ENCODE results near the gene CD209. TPM values are rescaled to one million over a fixed set of nuclear protein-coding genes. Genes with fewer than 3 reads are reported as not detected.

The CD209 gene
- polyA plus RNA-seq, 1 donor from 2014 or later, result not detected

- no peak overlapping the region for H3K4me3 ChIP-seq (ENCODE audit: low read length)
- H3F3A ChIP-seq (ENCODE audit: insufficient read depth, low read length, poor library complexity, severe bottlenecking), result no peaks in the 10 kb centered on the region
- no peaks in the 10 kb centered on the region for H3K9me2 ChIP-seq (ENCODE audit: insufficient read depth, low read length)
- no peak overlapping the region for H3K27ac ChIP-seq (ENCODE audit: low read length)
- no peak overlapping the region for H2AFZ ChIP-seq (ENCODE audit: low read depth, low read length)
- TF ChIP-seq EP300 (conservative IDR thresholded peaks at IDR 0.05; ENCODE audit: poor library complexity, severe bottlenecking) (no peak), SMC3 (conservative IDR thresholded peaks at IDR 0.05; ENCODE audit: poor library complexity) (no peak), TAF1 (IDR thresholded peaks at IDR 0.05; ENCODE audit: low read depth) (no peak), MXI1 (conservative IDR thresholded peaks at IDR 0.05; ENCODE audit: poor library complexity, severe bottlenecking) (no peak), RAD21 (conservative IDR thresholded peaks at IDR 0.05) (no peak), EZH2 (IDR thresholded peaks at IDR 0.05; ENCODE audit: borderline replicate concordance, insufficient read depth, low read length, poor library complexity, severe bottlenecking) (no peak), POLR2AphosphoS5 (IDR thresholded peaks at IDR 0.05) (no peak)
- TF ChIP-seq, protein P1, sequence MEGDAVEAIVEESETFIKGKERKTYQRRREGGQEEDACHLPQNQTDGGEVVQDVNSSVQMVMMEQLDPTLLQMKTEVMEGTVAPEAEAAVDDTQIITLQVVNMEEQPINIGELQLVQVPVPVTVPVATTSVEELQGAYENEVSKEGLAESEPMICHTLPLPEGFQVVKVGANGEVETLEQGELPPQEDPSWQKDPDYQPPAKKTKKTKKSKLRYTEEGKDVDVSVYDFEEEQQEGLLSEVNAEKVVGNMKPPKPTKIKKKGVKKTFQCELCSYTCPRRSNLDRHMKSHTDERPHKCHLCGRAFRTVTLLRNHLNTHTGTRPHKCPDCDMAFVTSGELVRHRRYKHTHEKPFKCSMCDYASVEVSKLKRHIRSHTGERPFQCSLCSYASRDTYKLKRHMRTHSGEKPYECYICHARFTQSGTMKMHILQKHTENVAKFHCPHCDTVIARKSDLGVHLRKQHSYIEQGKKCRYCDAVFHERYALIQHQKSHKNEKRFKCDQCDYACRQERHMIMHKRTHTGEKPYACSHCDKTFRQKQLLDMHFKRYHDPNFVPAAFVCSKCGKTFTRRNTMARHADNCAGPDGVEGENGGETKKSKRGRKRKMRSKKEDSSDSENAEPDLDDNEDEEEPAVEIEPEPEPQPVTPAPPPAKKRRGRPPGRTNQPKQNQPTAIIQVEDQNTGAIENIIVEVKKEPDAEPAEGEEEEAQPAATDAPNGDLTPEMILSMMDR (IDR thresholded peaks at IDR 0.05; ENCODE audit: poor library complexity, severe bottlenecking), result no peak
- TF ChIP-seq, protein P2, sequence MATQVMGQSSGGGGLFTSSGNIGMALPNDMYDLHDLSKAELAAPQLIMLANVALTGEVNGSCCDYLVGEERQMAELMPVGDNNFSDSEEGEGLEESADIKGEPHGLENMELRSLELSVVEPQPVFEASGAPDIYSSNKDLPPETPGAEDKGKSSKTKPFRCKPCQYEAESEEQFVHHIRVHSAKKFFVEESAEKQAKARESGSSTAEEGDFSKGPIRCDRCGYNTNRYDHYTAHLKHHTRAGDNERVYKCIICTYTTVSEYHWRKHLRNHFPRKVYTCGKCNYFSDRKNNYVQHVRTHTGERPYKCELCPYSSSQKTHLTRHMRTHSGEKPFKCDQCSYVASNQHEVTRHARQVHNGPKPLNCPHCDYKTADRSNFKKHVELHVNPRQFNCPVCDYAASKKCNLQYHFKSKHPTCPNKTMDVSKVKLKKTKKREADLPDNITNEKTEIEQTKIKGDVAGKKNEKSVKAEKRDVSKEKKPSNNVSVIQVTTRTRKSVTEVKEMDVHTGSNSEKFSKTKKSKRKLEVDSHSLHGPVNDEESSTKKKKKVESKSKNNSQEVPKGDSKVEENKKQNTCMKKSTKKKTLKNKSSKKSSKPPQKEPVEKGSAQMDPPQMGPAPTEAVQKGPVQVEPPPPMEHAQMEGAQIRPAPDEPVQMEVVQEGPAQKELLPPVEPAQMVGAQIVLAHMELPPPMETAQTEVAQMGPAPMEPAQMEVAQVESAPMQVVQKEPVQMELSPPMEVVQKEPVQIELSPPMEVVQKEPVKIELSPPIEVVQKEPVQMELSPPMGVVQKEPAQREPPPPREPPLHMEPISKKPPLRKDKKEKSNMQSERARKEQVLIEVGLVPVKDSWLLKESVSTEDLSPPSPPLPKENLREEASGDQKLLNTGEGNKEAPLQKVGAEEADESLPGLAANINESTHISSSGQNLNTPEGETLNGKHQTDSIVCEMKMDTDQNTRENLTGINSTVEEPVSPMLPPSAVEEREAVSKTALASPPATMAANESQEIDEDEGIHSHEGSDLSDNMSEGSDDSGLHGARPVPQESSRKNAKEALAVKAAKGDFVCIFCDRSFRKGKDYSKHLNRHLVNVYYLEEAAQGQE (IDR thresholded peaks at IDR 0.05; ENCODE audit: borderline replicate concordance), result no peak
- H3K27me3 ChIP-seq (ENCODE audit: insufficient read depth, low read depth, low read length), result peaks cover 62% of the 10 kb centered on the region
- no peak overlapping the region for H3K9ac ChIP-seq (ENCODE audit: low read length)
- H4K20me1 ChIP-seq (ENCODE audit: insufficient read depth), result no peaks in the 10 kb centered on the region
- H3K36me3 ChIP-seq (ENCODE audit: insufficient read depth, low read length), result no peaks in the 10 kb centered on the region
- H3K79me2 ChIP-seq (replicated peaks; ENCODE audit: insufficient read depth, low read length), result no peaks in the 10 kb centered on the region
- H3K9me3 ChIP-seq (ENCODE audit: low read length), result no peaks in the 10 kb centered on the region
- no peak overlapping the region for H3K4me2 ChIP-seq (ENCODE audit: low read length)
Measured at GRCh38 chr19:7729211-7729610, 18.1 kb downstream of the CD209 start.

DNA sequence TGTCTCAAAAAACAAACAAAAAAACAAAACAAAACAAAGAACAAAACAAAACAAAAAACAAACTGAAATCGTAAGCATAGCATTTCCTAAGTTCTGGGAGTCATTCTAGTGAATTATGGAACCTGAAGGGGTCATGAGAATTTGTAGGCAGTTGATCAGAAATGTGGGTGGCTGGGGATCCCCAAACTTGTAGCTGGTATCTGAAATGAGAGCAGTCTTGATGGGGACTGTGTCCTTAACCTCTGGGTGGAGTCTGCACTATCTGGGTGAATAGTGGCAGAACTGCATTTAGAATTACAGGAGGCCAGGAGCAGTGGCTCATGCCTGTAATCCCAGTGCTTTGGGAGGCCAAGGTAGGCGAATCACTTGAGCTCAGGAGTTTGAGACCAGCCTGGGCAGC lies 21.5 kb downstream of the CD209 start:
- Histone ChIP-seq H3K9ac (ENCODE audit: low read length) (no peak overlapping the region), H4K20me1 (ENCODE audit: insufficient read depth) (no peaks in the 10 kb centered on the region), H3K36me3 (ENCODE audit: insufficient read depth, low read length) (no peaks in the 10 kb centered on the region), H3K4me3 (ENCODE audit: low read length) (no peak overlapping the region), H2AFZ (ENCODE audit: low read depth, low read length) (no peak overlapping the region), H3K27ac (ENCODE audit: low read length) (no peak overlapping the region), H3K27me3 (ENCODE audit: insufficient read depth, low read depth, low read length) (peaks cover 34% of the 10 kb centered on the region), H3K79me2 (replicated peaks; ENCODE audit: insufficient read depth, low read length) (no peaks in the 10 kb centered on the region), H3K9me3 (ENCODE audit: low read length) (no peaks in the 10 kb centered on the region), H3K4me2 (ENCODE audit: low read length) (no peak overlapping the region), H3K9me2 (ENCODE audit: insufficient read depth, low read length) (no peaks in the 10 kb centered on the region), H3F3A (ENCODE audit: insufficient read depth, low read length, poor library complexity, severe bottlenecking) (no peaks in the 10 kb centered on the region)
- TF ChIP-seq POLR2AphosphoS5 (IDR thresholded peaks at IDR 0.05) (no peak), RAD21 (conservative IDR thresholded peaks at IDR 0.05) (no peak), EZH2 (IDR thresholded peaks at IDR 0.05; ENCODE audit: borderline replicate concordance, insufficient read depth, low read length, poor library complexity, severe bottlenecking) (no peak), EP300 (conservative IDR thresholded peaks at IDR 0.05; ENCODE audit: poor library complexity, severe bottlenecking) (no peak), MXI1 (conservative IDR thresholded peaks at IDR 0.05; ENCODE audit: poor library complexity, severe bottlenecking) (no peak), SMC3 (conservative IDR thresholded peaks at IDR 0.05; ENCODE audit: poor library complexity) (no peak), TAF1 (IDR thresholded peaks at IDR 0.05; ENCODE audit: low read depth) (no peak)
- TF ChIP-seq, protein P2 (IDR thresholded peaks at IDR 0.05; ENCODE audit: borderline replicate concordance), result no peak
- TF ChIP-seq, protein P1 (IDR thresholded peaks at IDR 0.05; ENCODE audit: poor library complexity, severe bottlenecking), result no peak
